Esophagus squamous epithelium (tissue), 4 donors: Measurements from ENCODE around the gene SMTN.

Experiments used
- CTCF ChIP-seq, 6 experiments: fragments of 450-650 bp in 4 of 6; fragments of 200-600 bp in 2 of 6; sonication (generic) in 2 of 6; IDR thresholded peaks; one replicate each; pipeline ENCODE4 v1.5.1; 2016 to 2019; ENCODE audit warnings: antibody characterized with exemption in 6 of 6, mild to moderate bottlenecking in 4 of 6, moderate library complexity in 4 of 6
- POLR2A ChIP-seq, 4 donors: fragments of 450-650 bp; IDR thresholded peaks; one replicate each; pipeline ENCODE4 v1.6.1; 2017; ENCODE audit warnings: antibody characterized with exemption in 4 of 4, mild to moderate bottlenecking in 4 of 4, moderate library complexity in 3 of 4

GRCh38 chr22:31080164-31080847, 812 bp upstream of the SMTN start:
- no peak for TF ChIP-seq CTCF (IDR thresholded peaks at IDR 0.05)
- no peak for TF ChIP-seq POLR2A (IDR thresholded peaks at IDR 0.05)
